Thyroid gland (tissue), 4 donors: ENCODE results near the gene BANP.

Experiments
- CTCF ChIP-seq, 6 experiments: fragments of 200-600 bp in 3 of 6; fragments of 450-650 bp in 3 of 6; sonication (generic) in 3 of 6; IDR thresholded peaks; one replicate each; pipeline ENCODE4 v1.5.1; 2016 to 2019; ENCODE audit warnings: antibody characterized with exemption in 6 of 6, mild to moderate bottlenecking in 2 of 6, inconsistent platforms in 1 of 6, moderate library complexity in 1 of 6
- POLR2A ChIP-seq, 2 donors: fragments of 450-650 bp; IDR thresholded peaks; one replicate each; pipeline ENCODE4 v1.6.1; 2017; ENCODE audit warnings: antibody characterized with exemption in 2 of 2, mild to moderate bottlenecking in 2 of 2, moderate library complexity in 1 of 2

- TF ChIP-seq POLR2A (IDR thresholded peaks at IDR 0.05) (no peak), CTCF (IDR thresholded peaks at IDR 0.05) (no peak)
Measured at GRCh38 chr16:88016964-88017363, 65.7 kb downstream of the BANP start.
